Measurements from ENCODE around the gene POLD3. TPM values are rescaled to one million over a fixed set of nuclear protein-coding genes. Genes with fewer than 3 reads are reported as not detected.
A peak's percentile ranks its signal among the peaks of the same experiment; 100 is the strongest.
"Not testable (repeated sequence)": the region's sequence is repeated elsewhere in the genome, so short reads cannot be mapped to it uniquely, and the experiment has no call there.

POLD3 gene
- total RNA-seq, 1 experiment from 2014 or later: 49.7 TPM

DNA sequence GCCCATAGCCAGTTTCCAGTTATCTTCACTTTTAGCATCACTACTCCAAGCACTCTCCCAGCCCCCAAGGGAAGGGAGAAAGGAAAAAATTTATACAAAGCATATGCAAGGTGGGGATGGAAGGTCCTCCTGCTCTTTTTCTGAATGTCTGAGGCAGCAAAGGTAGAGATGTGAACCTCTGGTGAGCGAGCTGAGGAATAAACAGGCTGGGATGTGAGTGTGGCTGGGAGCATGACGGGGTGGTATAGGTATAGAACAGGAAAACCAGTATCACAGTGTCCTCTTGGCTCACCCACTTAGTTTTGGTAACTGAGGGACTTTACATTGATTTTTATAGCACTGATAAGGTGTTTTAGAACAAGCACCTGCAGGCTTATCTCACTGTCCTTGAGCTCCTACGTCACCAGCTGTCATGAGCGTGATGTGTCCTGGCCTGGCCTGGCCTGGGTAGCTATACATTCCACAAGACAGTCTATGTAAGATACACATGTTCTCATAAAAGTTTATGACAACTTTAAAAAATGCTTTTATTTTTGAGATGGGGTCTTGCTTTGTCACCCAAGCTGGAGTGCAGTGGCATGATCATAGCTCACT, 10.3 kb upstream of the POLD3 start:
- Mint-ChIP-seq H3K27ac (ENCODE audit: unreplicated experiment) (no peak overlapping the region), H3K9me3 (ENCODE audit: unreplicated experiment) (no peaks in the 10 kb centered on the region), H3K4me3 (ENCODE audit: unreplicated experiment) (no peak overlapping the region), H3K36me3 (ENCODE audit: insufficient read depth, unreplicated experiment) (no peaks in the 10 kb centered on the region), H3K4me1 (ENCODE audit: low read depth, unreplicated experiment) (peaks cover 22% of the 10 kb centered on the region), H3K27me3 (ENCODE audit: insufficient read depth, unreplicated experiment) (no peaks in the 10 kb centered on the region)
- intact Hi-C loops (cut with micrococcal nuclease; ENCODE audit: unreplicated experiment): no loop called here
- no peaks in the 10 kb centered on the region for H3K9me3 ChIP-seq
- H3K27me3 ChIP-seq (replicated peaks; ENCODE audit: control insufficient read depth, insufficient read depth, low read length): no peaks in the 10 kb centered on the region
- BruUV-seq (replicated peaks): no TSS peak
- peak in 1 of 2 experiments; percentile 21 for DNase-seq
- ChIA-PET CTCF (interaction anchor here (1.6 kb wide), 1 partner anchor 12 kb away, joined by 6 read pairs; no protein-coding TSS in a partner anchor), POLR2A (interaction anchor here (0.5 kb wide), 1 partner anchor 1275 kb away, joined by 4 read pairs; no protein-coding TSS in a partner anchor)
- H3K4me1 ChIP-seq: peaks cover 12% of the 10 kb centered on the region
- TF ChIP-seq, protein P1, sequence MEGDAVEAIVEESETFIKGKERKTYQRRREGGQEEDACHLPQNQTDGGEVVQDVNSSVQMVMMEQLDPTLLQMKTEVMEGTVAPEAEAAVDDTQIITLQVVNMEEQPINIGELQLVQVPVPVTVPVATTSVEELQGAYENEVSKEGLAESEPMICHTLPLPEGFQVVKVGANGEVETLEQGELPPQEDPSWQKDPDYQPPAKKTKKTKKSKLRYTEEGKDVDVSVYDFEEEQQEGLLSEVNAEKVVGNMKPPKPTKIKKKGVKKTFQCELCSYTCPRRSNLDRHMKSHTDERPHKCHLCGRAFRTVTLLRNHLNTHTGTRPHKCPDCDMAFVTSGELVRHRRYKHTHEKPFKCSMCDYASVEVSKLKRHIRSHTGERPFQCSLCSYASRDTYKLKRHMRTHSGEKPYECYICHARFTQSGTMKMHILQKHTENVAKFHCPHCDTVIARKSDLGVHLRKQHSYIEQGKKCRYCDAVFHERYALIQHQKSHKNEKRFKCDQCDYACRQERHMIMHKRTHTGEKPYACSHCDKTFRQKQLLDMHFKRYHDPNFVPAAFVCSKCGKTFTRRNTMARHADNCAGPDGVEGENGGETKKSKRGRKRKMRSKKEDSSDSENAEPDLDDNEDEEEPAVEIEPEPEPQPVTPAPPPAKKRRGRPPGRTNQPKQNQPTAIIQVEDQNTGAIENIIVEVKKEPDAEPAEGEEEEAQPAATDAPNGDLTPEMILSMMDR (IDR thresholded peaks at IDR 0.05; ENCODE audit: insufficient read depth in 1 of 2, low read depth in 1 of 2, low read length in 1 of 2, severe bottlenecking in 1 of 2, unreplicated experiment in 1 of 2): no peak
- no peaks in the 10 kb centered on the region for H3K36me3 ChIP-seq (ENCODE audit: control insufficient read depth, insufficient read depth, low read length)
- H3K4me3 ChIP-seq (ENCODE audit: low read depth, low read length): no peak overlapping the region

DNA sequence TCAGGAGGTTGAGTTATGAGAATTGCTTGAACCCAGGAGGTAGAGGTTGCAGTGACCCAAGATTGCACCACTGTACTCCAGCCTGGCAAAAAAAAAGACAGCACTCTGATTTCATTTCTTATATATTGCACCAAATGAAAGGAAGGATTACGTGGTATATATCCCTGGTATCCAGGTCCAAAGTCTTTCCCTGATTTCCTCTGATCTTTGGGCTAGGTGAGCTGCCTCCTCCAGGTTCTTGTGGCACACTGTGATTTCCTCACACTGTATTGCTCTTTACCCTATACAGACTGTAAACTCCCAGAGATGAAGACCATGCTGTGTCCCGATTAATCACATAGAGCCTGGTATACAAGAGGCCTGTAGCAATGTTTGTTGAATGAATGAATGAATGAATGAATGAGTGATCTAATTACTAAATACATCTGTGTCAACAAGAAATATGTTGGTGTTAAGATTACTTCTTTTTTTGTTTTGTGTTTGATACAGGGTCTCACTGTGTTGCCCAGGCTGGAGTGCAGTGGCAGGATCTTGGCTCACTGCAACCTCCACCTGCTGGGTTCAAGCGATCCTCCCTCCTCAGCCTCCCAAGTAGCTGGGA, 9.3 kb upstream of the POLD3 start:
- ChIA-PET POLR2A (no interaction called here), CTCF (interaction anchor here (1.6 kb wide), 1 partner anchor 13 kb away, joined by 6 read pairs; no protein-coding TSS in a partner anchor)

DNA sequence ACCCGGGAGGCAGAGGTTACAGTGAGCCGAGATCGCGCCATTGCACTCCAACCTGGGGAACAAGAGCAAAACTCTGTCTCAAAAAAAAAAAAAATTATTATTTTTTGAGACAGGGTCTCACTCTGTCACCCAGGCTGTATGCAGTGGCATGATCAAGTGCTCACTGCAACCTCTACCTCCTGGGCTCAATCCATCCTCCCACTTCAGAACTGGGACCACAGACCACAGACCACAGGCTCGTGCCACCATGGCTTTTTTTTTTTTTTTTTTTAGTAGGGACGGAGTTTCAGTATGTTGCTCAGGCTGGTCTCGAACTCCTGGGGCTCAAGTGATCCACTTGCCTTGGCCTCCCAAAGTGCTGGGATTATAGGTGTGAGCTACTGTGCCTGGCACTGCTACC, 1.9 kb upstream of the POLD3 start:
- H3K27me3 ChIP-seq (replicated peaks; ENCODE audit: control insufficient read depth, insufficient read depth, low read length); DNase-seq; H3K27me3 Mint-ChIP-seq (ENCODE audit: insufficient read depth, unreplicated experiment); H3K9me3 Mint-ChIP-seq (ENCODE audit: unreplicated experiment); intact Hi-C loops (cut with micrococcal nuclease; ENCODE audit: unreplicated experiment); POLR2A ChIA-PET; H3K27ac Mint-ChIP-seq (ENCODE audit: unreplicated experiment); BruUV-seq (replicated peaks); H3K36me3 ChIP-seq (ENCODE audit: control insufficient read depth, insufficient read depth, low read length); H3K9me3 ChIP-seq; H3K4me3 Mint-ChIP-seq (ENCODE audit: unreplicated experiment); CTCF ChIA-PET; H3K4me3 ChIP-seq (ENCODE audit: low read depth, low read length): not testable (repeated sequence)
- peaks cover 19% of the 10 kb centered on the region for H3K4me1 Mint-ChIP-seq (ENCODE audit: low read depth, unreplicated experiment)
- H3K4me1 ChIP-seq: peaks cover 18% of the 10 kb centered on the region
- H3K36me3 Mint-ChIP-seq (ENCODE audit: insufficient read depth, unreplicated experiment): peaks cover 20% of the 10 kb centered on the region

More for the DNA sequence above, 9.3 kb upstream of the POLD3 start:
- no TSS peak for BruUV-seq (replicated peaks)
- Mint-ChIP-seq H3K36me3 (ENCODE audit: insufficient read depth, unreplicated experiment) (no peaks in the 10 kb centered on the region), H3K4me1 (ENCODE audit: low read depth, unreplicated experiment) (peaks cover 22% of the 10 kb centered on the region), H3K4me3 (ENCODE audit: unreplicated experiment) (no peak overlapping the region), H3K27ac (ENCODE audit: unreplicated experiment) (no peak overlapping the region), H3K9me3 (ENCODE audit: unreplicated experiment) (no peaks in the 10 kb centered on the region), H3K27me3 (ENCODE audit: insufficient read depth, unreplicated experiment) (no peaks in the 10 kb centered on the region)
- H3K4me1 ChIP-seq: peaks cover 12% of the 10 kb centered on the region
- TF ChIP-seq, protein P1 (IDR thresholded peaks at IDR 0.05; ENCODE audit: insufficient read depth in 1 of 2, low read depth in 1 of 2, low read length in 1 of 2, severe bottlenecking in 1 of 2, unreplicated experiment in 1 of 2): no peak
- no peak for DNase-seq
- no peak overlapping the region for H3K4me3 ChIP-seq (ENCODE audit: low read depth, low read length)
- no peaks in the 10 kb centered on the region for H3K27me3 ChIP-seq (replicated peaks; ENCODE audit: control insufficient read depth, insufficient read depth, low read length)
- H3K9me3 ChIP-seq: no peaks in the 10 kb centered on the region
- H3K36me3 ChIP-seq (ENCODE audit: control insufficient read depth, insufficient read depth, low read length): no peaks in the 10 kb centered on the region
- intact Hi-C loops (cut with micrococcal nuclease; ENCODE audit: unreplicated experiment): no loop called here

All from Caco-2 (cell line).